ENCODE measurements around the gene TH.

The TH gene

GRCh38 chr11:2171591-2172003, at the start of gene TH:
Gene TH, minus strand, starts transcription at chr11:2171815. Its CDS starts 29 bp downstream, at chr11:2171786.
- DNase-seq, result no peak

GRCh38 chr11:2221024-2221423, 49.4 kb upstream of the TH start:
- DNase-seq, result no peak

- peak; percentile 55 for DNase-seq
Measured at GRCh38 chr11:2220173-2220771, 48.7 kb upstream of the TH start.

GRCh38 chr11:2219318-2220017, 47.9 kb upstream of the TH start:
- DNase-seq, result no peak

GRCh38 chr11:2218031-2218633, 46.5 kb upstream of the TH start:
- DNase-seq, result no peak

GRCh38 chr11:2217211-2218030, 45.8 kb upstream of the TH start:
- no peak for DNase-seq

- DNase-seq, result no peak
Measured at GRCh38 chr11:2216400-2217064, 44.9 kb upstream of the TH start.

- no peak for DNase-seq
Measured at GRCh38 chr11:2215561-2216399, 44.2 kb upstream of the TH start.

GRCh38 chr11:2215230-2215560, 43.6 kb upstream of the TH start:
- DNase-seq, result no peak

GRCh38 chr11:2214527-2215229, 43.1 kb upstream of the TH start:
- no peak for DNase-seq

- DNase-seq, result no peak
Measured at GRCh38 chr11:2213890-2214526, 42.4 kb upstream of the TH start.

- peak; percentile 28 for DNase-seq
Measured at GRCh38 chr11:2213384-2213842, 41.8 kb upstream of the TH start.

- no peak for DNase-seq
Measured at GRCh38 chr11:2212411-2213251, 41.0 kb upstream of the TH start.

- no peak for DNase-seq
Measured at GRCh38 chr11:2211113-2211971, 39.7 kb upstream of the TH start.

- no peak for DNase-seq
Measured at GRCh38 chr11:2210366-2211112, 38.9 kb upstream of the TH start.

GRCh38 chr11:2209900-2210321, 38.3 kb upstream of the TH start:
- no peak for DNase-seq

GRCh38 chr11:2209370-2209801, 37.8 kb upstream of the TH start:
- no peak for DNase-seq

All from MV-4-11 (cell line).